AG09319 (cell line): ENCODE data around the gene KXD1.

ENCODE experiments used
- DNase-seq: peaks from one replicate; pipeline ENCODE4 v3.0.0-alpha.2; 2010; ENCODE audit warnings: low read depth; ENCODE audit errors: extremely low read depth
- CTCF ChIP-seq: IDR thresholded peaks from 2 replicates; pipeline ENCODE4 v1.5.1; 2011; ENCODE audit warnings: low read depth, mild to moderate bottlenecking, inconsistent platforms, low read length, moderate library complexity

The KXD1 gene

GRCh38 chr19:18568367-18568766, 10.7 kb downstream of the KXD1 start:
- no peak for DNase-seq
- TF ChIP-seq CTCF: no peak

GRCh38 chr19:18571564-18572344, 14.1 kb downstream of the KXD1 start, which contains the start of gene UBA52:
Gene UBA52 (plus strand): TSS chr19:18571857. CDS start chr19:18573301, 1,444 bp downstream.
- TF ChIP-seq CTCF: no peak
- DNase-seq: peak; percentile 88

- no peak for DNase-seq
- no peak for TF ChIP-seq CTCF
Observed at GRCh38 chr19:18574691-18575291, 17.1 kb downstream of the KXD1 start.

GRCh38 chr19:18576383-18576782, 18.7 kb downstream of the KXD1 start:
- DNase-seq: no peak
- TF ChIP-seq CTCF: no peak

GRCh38 chr19:18577365-18577914, 19.8 kb downstream of the KXD1 start:
- no peak for TF ChIP-seq CTCF
- no peak for DNase-seq

GRCh38 chr19:18580311-18580710, 22.6 kb downstream of the KXD1 start:
- TF ChIP-seq CTCF: no peak
- DNase-seq: no peak

GRCh38 chr19:18586306-18586705, 28.6 kb downstream of the KXD1 start:
- no peak for TF ChIP-seq CTCF
- DNase-seq: no peak
